SKM-1 treated with dmso at 0.1 percent for 144 hours (cell line): ENCODE measurements around the gene PNCK.

ENCODE experiments used
- DNase-seq: peaks from one replicate; lab custom pipeline; 2025; ENCODE audit not compliant: unreplicated experiment; lab: John Stamatoyannopoulos, UW

Gene PNCK

GRCh38 chrX:153665726-153666306 lies 7.8 kb downstream of the PNCK start:
- DNase-seq: no peak

- no peak for DNase-seq
Measured at GRCh38 chrX:153662266-153662665, 11.3 kb downstream of the PNCK start.

- DNase-seq: no peak
Measured at GRCh38 chrX:153659268-153659667, 14.3 kb downstream of the PNCK start.

- DNase-seq: no peak
Measured at GRCh38 chrX:153657161-153657560, 16.5 kb downstream of the PNCK start.

- DNase-seq: no peak
Measured at GRCh38 chrX:153653556-153653955, 20.1 kb downstream of the PNCK start.

- DNase-seq: no peak
Measured at GRCh38 chrX:153651540-153652079, 22.0 kb downstream of the PNCK start.

- DNase-seq: no peak
Measured at GRCh38 chrX:153650959-153651358, 22.7 kb downstream of the PNCK start.

- no peak for DNase-seq
Measured at GRCh38 chrX:153649915-153650782, 23.5 kb downstream of the PNCK start.

- DNase-seq: peak; percentile 25
Measured at GRCh38 chrX:153649178-153649914, 24.3 kb downstream of the PNCK start.

- DNase-seq: no peak
Measured at GRCh38 chrX:153648358-153649177, 25.0 kb downstream of the PNCK start.

- no peak for DNase-seq
Measured at GRCh38 chrX:153647461-153648357, 25.9 kb downstream of the PNCK start.

GRCh38 chrX:153646620-153647373 lies 26.8 kb downstream of the PNCK start, which contains the start of gene DUSP9:
Gene DUSP9, plus strand, starts transcription at chrX:153647203. Its CDS starts 751 bp downstream, at chrX:153647954.
- no peak for DNase-seq

- no peak for DNase-seq
Measured at GRCh38 chrX:153645921-153646488, 27.6 kb downstream of the PNCK start.

GRCh38 chrX:153645151-153645550 lies 28.5 kb downstream of the PNCK start:
- DNase-seq: no peak

GRCh38 chrX:153644356-153645125 lies 29.1 kb downstream of the PNCK start:
- no peak for DNase-seq

- DNase-seq: no peak
Measured at GRCh38 chrX:153643431-153644351, 29.9 kb downstream of the PNCK start.
